ENCODE data around the gene FAM204A. TPM values are rescaled to one million over a fixed set of nuclear protein-coding genes. Genes with fewer than 3 reads are reported as not detected.
A peak's percentile ranks its signal among the peaks of the same experiment; 100 is the strongest.

The FAM204A gene
- total and polyA plus RNA-seq, 8 donors, result 26.3 to 60.8 (median 35.0) TPM

DNA sequence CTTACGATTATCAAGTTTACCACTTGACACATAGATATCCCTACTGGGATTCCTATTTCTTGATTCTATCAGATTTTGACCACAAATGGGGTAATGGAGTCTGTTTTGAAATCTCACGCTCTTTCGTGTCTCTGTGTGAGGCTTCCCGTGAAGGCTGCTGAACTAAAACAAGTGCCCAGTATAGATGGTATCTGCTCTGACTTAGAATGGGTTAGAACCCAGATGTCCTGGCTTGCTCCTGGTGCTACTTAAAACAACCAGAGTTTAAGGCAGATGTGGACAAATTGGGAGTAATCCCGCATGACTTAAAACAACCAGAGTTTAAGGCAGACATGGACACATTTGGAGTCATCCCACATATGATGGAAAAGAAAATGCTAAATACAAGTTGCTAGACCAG lies 85.9 kb downstream of the FAM204A start:
- Histone ChIP-seq H3K36me3 (no peaks in the 10 kb centered on the region), H3K9me3 (no peaks in the 10 kb centered on the region), H3K4me3 (no peak overlapping the region), H3K4me1 (no peaks in the 10 kb centered on the region), H3K27ac (no peak overlapping the region), H3K27me3 (peaks cover 0 to 32% (median 10%) of the 10 kb centered on the region in 3 donors)
- 62 to 78% (median 74%) methylated on average over 5 of the region's 5 CpGs for WGBS, 5 donors
- no peak for DNase-seq
- intact Hi-C loops (cut with DNase I; ENCODE audit: low total_unique reads), result no loop called here
- TF ChIP-seq EP300 (IDR thresholded peaks at IDR 0.05), result no peak
- TF ChIP-seq, protein P1, sequence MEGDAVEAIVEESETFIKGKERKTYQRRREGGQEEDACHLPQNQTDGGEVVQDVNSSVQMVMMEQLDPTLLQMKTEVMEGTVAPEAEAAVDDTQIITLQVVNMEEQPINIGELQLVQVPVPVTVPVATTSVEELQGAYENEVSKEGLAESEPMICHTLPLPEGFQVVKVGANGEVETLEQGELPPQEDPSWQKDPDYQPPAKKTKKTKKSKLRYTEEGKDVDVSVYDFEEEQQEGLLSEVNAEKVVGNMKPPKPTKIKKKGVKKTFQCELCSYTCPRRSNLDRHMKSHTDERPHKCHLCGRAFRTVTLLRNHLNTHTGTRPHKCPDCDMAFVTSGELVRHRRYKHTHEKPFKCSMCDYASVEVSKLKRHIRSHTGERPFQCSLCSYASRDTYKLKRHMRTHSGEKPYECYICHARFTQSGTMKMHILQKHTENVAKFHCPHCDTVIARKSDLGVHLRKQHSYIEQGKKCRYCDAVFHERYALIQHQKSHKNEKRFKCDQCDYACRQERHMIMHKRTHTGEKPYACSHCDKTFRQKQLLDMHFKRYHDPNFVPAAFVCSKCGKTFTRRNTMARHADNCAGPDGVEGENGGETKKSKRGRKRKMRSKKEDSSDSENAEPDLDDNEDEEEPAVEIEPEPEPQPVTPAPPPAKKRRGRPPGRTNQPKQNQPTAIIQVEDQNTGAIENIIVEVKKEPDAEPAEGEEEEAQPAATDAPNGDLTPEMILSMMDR (IDR thresholded peaks at IDR 0.05), result no peak
- TF ChIP-seq POLR2AphosphoS5 (IDR thresholded peaks at IDR 0.05), result no peak
- no peak for TF ChIP-seq POLR2A (IDR thresholded peaks at IDR 0.05)

DNA sequence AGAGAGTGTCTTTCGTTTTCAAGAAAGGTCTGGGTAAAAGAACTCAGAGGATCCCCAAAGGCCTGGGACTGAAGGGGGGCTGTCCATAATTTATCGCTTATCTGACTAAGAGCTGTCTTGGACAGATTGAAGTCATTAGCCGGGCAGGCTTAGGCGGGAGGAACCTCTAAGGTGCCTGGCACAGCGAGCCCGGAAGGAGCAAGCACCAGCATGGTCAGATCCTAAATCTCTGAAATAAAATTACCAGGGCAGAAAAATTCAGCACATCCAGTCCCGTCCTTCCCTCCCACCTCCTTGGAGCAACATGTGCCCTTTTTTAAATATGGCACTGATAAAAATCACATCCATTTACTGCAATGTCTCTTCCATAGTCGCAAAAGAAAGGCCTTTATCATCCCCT lies 86.8 kb downstream of the FAM204A start:
- 83 to 88% (median 85%) methylated on average over 8 of the region's 8 CpGs for WGBS, 5 donors
- H3K4me3 ChIP-seq, result no peak overlapping the region
- no peaks in the 10 kb centered on the region for H3K9me3 ChIP-seq
- DNase-seq, result no peak
- H3K27ac ChIP-seq, result no peak overlapping the region
- H3K36me3 ChIP-seq, result no peaks in the 10 kb centered on the region
- no peaks in the 10 kb centered on the region for H3K4me1 ChIP-seq
- no peak for TF ChIP-seq POLR2A (IDR thresholded peaks at IDR 0.05)
- TF ChIP-seq EP300 (IDR thresholded peaks at IDR 0.05), result no peak
- TF ChIP-seq POLR2AphosphoS5 (IDR thresholded peaks at IDR 0.05), result no peak
- TF ChIP-seq, protein P1 (IDR thresholded peaks at IDR 0.05), result no peak
- intact Hi-C loops (cut with DNase I; ENCODE audit: low total_unique reads), result no loop called here
- H3K27me3 ChIP-seq, result peaks cover 0 to 34% (median 10%) of the 10 kb centered on the region in 3 donors

DNA sequence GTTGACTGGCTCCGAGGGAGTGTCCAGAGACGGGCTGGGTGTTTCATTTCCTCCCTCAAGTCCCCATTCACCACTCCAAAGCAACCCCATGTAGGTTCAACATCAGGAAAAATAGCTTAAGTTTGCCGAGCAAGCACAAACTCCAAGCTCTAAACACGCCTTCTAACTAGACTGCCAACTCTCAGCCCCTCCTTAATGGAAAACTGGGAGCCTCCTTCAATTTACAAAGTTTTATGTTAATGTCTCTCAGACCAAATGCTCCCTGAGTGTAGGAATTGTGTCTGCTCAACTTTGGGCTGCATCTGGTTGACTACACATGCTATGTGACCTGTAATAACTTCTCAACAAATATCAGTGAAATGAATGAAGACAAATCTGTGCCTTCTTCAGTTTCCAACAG lies 87.5 kb downstream of the FAM204A start:
- Histone ChIP-seq H3K36me3 (no peaks in the 10 kb centered on the region), H3K4me3 (no peak overlapping the region), H3K27me3 (peaks cover 0 to 31% (median 10%) of the 10 kb centered on the region in 3 donors), H3K27ac (no peak overlapping the region), H3K9me3 (no peaks in the 10 kb centered on the region), H3K4me1 (no peaks in the 10 kb centered on the region)
- 54 to 66% (median 58%) methylated on average over 4 of the region's 4 CpGs for whole genome bisulfite sequencing, 5 donors
- TF ChIP-seq POLR2A (IDR thresholded peaks at IDR 0.05), result no peak
- no peak for TF ChIP-seq EP300 (IDR thresholded peaks at IDR 0.05)
- TF ChIP-seq, protein P1 (IDR thresholded peaks at IDR 0.05), result no peak
- no peak for TF ChIP-seq POLR2AphosphoS5 (IDR thresholded peaks at IDR 0.05)
- intact Hi-C loops (cut with DNase I; ENCODE audit: low total_unique reads), result no loop called here
- peak in 1 of 2 donors; percentile 33 for DNase-seq

DNA sequence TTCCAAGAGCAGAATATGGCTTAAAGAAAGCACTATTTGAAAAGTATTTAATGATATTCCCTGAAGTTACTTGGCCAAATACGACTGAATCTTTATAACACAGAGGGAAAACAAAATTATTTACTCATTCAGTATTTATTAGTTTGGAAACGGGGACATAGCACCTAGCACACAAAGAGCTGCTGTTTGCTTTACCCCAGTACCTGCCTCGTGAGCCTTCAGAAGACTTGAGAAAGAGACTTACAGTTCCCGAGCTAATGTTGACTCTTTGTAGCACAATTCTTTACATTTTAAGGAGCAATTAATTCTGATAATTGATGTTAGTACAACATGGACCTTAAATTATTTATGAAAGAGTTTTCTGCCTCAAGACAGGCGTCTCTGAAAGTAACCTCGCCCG lies 88.7 kb downstream of the FAM204A start:
- H3K4me3 ChIP-seq, result no peak overlapping the region
- peaks cover 0 to 42% (median 19%) of the 10 kb centered on the region in 3 donors for H3K27me3 ChIP-seq
- no peaks in the 10 kb centered on the region for H3K9me3 ChIP-seq
- WGBS, 5 donors, result 40 to 59% (median 48%) methylated on average over 7 of the region's 7 CpGs
- no peak for DNase-seq
- no peaks in the 10 kb centered on the region for H3K4me1 ChIP-seq
- H3K27ac ChIP-seq, result no peak overlapping the region
- intact Hi-C loops (cut with DNase I; ENCODE audit: low total_unique reads), result no loop called here
- TF ChIP-seq EP300 (IDR thresholded peaks at IDR 0.05), result no peak
- TF ChIP-seq, protein P1 (IDR thresholded peaks at IDR 0.05), result no peak
- no peak for TF ChIP-seq POLR2AphosphoS5 (IDR thresholded peaks at IDR 0.05)
- TF ChIP-seq POLR2A (IDR thresholded peaks at IDR 0.05), result no peak
- no peaks in the 10 kb centered on the region for H3K36me3 ChIP-seq
